Tibial nerve (tissue), 4 donors: ENCODE data around the gene OR10G2.

Experiments used
- EP300 ChIP-seq, 2 donors: sonication (generic); formaldehyde crosslinking; IDR thresholded peaks; one replicate each; pipeline ENCODE4 v1.6.1; 2017; ENCODE audit warnings: antibody characterized with exemption in 2 of 2, mild to moderate bottlenecking in 1 of 2
- POLR2A ChIP-seq, 2 donors: fragments of 450-650 bp; IDR thresholded peaks; one replicate each; pipeline ENCODE4 v1.6.1; 2017; ENCODE audit warnings: antibody characterized with exemption in 2 of 2, mild to moderate bottlenecking in 2 of 2, moderate library complexity in 2 of 2
- TF ChIP-seq, protein P1 (sequence below), 5 experiments: fragments of 200-600 bp in 3 of 5; fragments of 450-650 bp in 2 of 5; sonication (generic) in 3 of 5; IDR thresholded peaks; one replicate each; pipeline ENCODE4 v1.5.1; 2016 to 2019; ENCODE audit warnings: antibody characterized with exemption in 5 of 5, mild to moderate bottlenecking in 3 of 5, moderate library complexity in 2 of 5

DNA sequence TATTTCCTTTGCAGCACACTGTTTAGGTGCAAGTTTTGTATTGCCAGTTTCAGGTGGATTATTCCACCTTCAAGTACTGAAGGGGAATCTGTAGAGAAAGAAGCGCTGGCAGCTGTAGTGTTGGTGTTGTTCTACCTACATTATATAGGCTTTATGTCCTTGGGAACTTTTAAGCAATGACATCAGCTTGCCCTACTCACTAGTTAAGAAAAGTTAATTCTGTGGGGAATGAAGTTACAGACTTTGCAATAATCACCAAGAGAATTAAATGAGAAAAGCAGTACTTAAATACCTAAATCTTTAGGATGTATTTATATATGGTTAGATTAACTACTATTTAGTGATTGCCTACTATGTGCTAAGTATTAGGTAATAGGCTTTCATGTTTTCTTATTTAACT is 39.0 kb upstream of the OR10G2 start, which contains the start of gene OR4E1:
- TF ChIP-seq, protein P1, sequence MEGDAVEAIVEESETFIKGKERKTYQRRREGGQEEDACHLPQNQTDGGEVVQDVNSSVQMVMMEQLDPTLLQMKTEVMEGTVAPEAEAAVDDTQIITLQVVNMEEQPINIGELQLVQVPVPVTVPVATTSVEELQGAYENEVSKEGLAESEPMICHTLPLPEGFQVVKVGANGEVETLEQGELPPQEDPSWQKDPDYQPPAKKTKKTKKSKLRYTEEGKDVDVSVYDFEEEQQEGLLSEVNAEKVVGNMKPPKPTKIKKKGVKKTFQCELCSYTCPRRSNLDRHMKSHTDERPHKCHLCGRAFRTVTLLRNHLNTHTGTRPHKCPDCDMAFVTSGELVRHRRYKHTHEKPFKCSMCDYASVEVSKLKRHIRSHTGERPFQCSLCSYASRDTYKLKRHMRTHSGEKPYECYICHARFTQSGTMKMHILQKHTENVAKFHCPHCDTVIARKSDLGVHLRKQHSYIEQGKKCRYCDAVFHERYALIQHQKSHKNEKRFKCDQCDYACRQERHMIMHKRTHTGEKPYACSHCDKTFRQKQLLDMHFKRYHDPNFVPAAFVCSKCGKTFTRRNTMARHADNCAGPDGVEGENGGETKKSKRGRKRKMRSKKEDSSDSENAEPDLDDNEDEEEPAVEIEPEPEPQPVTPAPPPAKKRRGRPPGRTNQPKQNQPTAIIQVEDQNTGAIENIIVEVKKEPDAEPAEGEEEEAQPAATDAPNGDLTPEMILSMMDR (IDR thresholded peaks at IDR 0.05) = no peak
- TF ChIP-seq POLR2A (IDR thresholded peaks at IDR 0.05) (no peak), EP300 (IDR thresholded peaks at IDR 0.05) (no peak)
